ENCODE measurements around the gene GIPC1.
"Not testable (repeated sequence)": the region's sequence is repeated elsewhere in the genome, so short reads cannot be mapped to it uniquely, and the experiment has no call there.

Gene GIPC1

DNA sequence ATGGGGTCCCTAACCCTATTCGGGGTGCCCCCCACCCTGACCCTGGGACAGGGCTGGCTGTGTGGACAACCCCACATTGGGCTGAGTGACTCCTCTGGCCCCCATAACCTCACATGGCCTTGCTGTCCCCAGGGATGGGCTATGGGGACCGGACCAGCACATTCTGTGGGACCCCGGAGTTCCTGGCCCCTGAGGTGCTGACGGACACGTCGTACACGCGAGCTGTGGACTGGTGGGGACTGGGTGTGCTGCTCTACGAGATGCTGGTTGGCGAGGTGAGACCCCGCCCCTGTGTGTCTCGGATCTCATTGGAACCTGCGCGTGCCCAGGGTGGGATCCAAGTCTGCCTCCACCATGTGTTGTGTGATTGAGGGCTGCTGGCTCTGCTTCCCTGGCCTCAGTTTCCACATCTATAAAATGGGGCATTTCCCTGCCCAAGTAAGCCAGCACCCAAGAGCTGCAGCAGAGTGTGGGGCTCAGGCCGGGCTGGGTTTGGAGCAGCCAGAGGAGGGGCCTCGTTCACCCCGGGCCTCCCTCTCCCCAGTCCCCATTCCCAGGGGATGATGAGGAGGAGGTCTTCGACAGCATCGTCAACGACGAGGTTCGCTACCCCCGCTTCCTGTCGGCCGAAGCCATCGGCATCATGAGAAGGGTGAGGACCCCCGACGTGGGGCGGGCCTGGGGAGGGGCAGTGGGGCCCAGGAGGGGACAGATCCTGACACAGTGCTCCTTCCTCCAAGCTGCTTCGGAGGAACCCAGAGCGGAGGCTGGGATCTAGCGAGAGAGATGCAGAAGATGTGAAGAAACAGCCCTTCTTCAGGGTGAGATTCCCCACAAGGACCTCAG lies 25.7 kb downstream of the GIPC1 start:
- DNase-seq (ENCODE audit: low spot score), result no peak

GRCh38 chr19:14467816-14468215 lies 28.1 kb downstream of the GIPC1 start:
- DNase-seq (ENCODE audit: low spot score), result no peak

DNA sequence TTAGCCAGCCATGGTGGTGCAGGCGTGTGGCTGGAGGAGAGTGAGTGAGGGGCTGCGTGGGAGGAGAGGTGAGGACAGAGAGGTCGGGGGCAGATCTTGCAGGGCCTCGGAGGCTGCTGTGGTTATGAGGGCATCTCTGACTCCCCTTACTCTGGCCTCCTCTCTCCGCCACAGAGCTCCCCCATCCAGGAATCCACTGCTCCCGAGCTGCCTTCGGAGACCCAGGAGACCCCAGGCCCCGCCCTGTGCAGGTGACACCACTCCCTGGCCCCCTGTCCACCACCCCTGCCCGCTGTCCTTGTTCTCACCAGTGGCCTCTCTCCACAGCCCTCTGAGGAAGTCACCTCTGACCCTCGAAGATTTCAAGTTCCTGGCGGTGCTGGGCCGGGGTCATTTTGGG lies 28.5 kb downstream of the GIPC1 start:
- DNase-seq (ENCODE audit: low spot score), result no peak

DNA sequence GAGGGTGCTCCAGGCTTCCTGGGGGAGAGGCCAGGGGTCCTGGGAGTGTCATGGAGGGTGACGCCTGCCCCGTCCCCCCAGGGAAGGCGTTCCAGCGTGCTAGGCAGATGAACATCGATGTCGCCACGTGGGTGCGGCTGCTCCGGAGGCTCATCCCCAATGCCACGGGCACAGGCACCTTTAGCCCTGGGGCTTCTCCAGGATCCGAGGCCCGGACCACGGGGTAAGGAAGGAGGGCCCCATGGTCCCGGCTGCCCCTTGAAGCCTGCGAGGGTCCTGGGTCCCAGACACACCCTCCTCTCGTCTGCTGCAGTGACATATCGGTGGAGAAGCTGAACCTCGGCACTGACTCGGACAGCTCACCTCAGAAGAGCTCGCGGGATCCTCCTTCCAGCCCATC lies 32.2 kb downstream of the GIPC1 start:
- no peak for DNase-seq (ENCODE audit: low spot score)

GRCh38 chr19:14462401-14462800 lies 33.5 kb downstream of the GIPC1 start:
- not testable (repeated sequence) for DNase-seq (ENCODE audit: low spot score)

GRCh38 chr19:14460935-14461334 lies 35.0 kb downstream of the GIPC1 start:
- DNase-seq (ENCODE audit: low spot score), result no peak

GRCh38 chr19:14459703-14460102 lies 36.2 kb downstream of the GIPC1 start:
- no peak for DNase-seq (ENCODE audit: low spot score)

GRCh38 chr19:14452303-14452702 lies 43.6 kb downstream of the GIPC1 start:
- not testable (repeated sequence) for DNase-seq (ENCODE audit: low spot score)

- DNase-seq (ENCODE audit: low spot score), result no peak
Observed at GRCh38 chr19:14450876-14451275, 45.1 kb downstream of the GIPC1 start.

GRCh38 chr19:14450168-14450874 lies 45.6 kb downstream of the GIPC1 start:
- no peak for DNase-seq (ENCODE audit: low spot score)

DNA sequence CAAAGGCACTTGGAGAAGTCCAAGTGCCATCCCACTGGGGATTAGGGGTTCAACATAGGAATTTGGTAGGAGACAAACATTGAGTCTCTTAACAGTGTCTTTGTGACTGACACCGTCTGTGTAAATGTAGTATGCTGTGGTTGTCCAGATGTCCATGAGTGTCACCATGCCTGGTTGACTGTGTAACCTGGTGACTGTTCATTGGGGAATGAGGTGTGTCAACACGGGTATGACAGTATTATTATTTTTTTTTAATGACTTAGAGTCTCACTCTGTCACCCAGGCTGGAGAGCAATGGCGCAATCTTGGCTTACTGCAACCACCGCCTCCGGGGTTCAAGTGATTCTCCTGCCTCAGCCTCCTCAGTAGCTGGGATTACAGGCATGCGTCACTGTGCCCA lies 46.6 kb downstream of the GIPC1 start:
- DNase-seq (ENCODE audit: low spot score), result no peak

DNA sequence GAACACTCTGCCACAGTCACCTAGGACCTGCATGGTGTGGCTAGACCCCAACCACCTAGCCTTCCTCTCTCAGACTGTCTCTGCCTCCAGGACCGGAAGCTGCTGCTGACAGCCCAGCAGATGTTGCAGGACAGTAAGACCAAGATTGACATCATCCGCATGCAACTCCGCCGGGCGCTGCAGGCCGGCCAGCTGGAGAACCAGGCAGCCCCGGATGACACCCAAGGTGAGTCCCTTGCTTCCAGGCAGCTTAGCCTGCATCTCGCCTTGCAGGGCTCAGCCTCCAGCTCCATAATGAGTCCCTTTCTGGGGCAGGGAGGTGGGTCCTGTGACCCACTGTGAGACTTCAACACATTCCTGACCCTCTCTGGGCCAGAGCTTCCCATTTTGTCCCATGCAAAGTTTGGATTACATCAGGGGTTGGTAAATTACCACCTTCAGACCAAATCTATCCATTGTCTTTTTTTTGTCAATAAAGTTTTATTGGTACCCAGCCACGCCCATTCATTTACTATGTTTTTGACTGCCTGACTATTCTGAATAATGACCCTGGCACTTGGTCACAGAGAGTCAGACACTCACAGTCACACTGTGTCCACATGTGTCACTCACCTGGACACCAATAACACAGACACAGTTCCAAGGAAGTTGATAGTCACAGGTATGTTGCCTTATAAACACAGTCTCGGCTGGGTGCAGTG lies 49.4 kb downstream of the GIPC1 start:
- no peak for DNase-seq (ENCODE audit: low spot score)

DNA sequence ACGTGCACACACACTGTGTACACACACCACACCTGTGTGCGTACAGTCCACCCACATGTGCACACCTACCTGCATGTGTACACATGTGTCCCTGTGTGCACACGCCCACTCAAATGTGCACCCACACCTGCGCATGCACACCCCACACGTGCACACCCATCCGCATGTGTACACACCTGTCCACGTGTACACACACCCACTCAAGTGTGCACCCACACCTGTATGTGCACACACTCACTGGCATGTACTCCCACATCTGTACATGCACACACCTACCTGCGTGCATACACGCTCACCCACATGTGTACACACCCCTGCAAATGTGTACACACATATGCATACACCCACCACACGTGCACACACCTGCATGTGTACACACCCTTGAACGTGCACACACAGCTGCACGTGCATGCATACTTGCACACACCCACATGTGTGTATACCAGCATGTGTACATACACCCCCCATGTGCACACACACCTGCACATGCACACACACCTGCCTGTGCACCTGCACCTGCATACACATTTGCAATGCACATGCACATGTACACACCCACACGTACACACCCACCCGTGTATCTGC lies 52.2 kb downstream of the GIPC1 start:
- no peak for DNase-seq (ENCODE audit: low spot score)

DNA sequence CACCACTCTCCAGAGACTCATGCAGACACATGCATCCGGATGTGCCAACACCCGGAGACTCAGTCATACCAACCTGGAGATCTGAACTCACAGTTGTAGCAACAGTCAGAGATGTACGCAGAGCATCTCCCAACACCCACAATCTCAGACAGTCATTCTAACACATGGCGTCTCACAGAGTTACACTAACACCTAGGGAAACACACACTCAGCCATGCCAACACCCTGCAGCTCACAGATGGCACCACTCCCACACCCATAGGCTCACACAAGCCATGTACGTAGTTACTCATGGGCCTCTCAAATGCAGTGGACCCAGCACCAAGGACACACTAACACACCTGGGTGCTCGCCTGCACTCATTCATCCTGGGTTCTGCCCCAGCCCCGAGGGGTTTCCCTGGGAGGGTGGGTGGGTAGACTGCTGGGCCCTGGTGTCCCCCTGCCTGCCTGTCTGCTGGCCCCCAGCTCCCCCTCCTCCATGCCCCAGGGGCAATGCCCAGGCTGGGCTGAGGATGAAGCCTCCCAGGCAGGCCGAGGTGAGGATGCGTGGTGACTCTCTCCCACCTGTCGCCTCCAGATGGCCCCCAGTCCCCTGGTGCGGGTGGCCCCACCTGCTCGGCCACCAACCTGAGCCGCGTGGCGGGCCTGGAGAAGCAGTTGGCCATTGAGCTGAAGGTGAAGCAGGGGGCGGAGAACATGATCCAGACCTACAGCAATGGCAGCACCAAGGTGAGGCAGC lies 52.9 kb downstream of the GIPC1 start:
- DNase-seq (ENCODE audit: low spot score), result no peak

DNA sequence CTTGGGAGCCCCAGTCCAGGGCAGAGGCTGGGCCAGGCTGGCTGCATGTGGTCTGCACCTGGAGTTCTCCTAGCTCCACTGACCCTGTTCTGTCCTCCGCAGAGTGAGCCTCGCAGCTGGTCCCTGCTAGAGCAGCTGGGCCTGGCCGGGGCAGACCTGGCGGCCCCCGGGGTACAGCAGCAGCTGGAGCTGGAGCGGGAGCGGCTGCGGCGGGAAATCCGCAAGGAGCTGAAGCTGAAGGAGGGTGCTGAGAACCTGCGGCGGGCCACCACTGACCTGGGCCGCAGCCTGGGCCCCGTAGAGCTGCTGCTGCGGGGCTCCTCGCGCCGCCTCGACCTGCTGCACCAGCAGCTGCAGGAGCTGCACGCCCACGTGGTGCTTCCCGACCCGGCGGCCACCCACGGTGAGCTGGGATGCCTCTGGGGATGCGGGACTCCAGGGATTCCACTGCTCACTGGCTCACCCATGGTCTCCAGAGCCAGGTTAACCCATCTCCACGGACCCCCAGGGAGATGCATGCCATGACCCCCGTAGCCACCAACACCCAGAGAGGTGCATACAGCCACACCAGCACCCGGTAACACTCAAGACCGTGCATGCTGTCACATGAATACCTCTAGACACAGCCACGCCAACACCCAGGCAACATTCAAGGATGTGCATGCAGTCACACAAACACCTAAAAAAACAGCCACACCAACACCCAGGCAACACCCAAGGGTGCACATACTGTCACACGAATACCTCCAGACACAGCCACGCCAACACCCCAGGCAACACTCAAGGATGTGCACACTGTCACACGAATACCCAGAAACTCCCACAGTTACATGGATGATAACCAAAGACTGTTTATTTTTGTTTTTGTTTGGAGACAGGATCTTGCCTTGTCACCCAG lies 54.6 kb downstream of the GIPC1 start:
- no peak for DNase-seq (ENCODE audit: low spot score)

DNA sequence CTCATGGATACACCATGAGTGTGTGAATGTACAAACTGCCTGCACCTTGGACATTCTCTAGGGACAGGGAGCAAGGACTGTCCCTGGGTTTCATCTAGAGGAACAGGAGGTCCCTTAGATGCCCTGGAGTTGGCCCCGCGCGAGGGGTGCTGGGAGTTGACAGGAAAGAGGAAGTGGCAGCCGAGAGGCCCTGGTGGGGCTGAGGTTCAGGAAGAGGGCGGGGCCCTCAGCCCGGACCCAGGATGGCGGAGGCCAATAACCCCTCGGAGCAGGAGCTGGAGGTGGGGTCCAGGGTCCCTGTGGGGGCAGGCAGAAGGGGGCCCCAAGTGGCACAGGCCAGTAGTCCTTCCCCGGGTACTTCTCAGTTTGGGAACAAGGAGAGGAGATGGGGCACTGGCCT lies 55.9 kb downstream of the GIPC1 start:
- no peak for DNase-seq (ENCODE audit: low spot score)

DNA sequence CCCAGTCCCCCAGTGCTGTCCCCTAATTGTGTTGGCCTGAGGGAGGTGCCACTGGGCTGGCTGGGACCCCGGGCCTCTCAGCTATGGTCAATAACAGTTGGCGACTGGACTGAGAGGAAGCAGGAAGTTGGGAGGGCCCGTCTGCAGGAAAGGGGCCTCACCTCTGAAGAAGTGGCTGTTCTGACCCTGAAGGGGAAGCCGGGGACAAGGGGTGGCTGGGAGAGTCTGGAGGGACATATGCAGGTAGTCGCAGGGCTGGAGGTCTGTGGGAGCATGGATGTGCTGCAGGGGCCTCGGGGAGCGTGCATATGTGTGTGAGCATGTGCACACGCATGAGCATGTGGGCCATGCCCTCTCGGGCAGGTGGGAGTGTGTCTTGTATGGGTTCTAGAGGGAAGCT lies 56.9 kb downstream of the GIPC1 start:
- no peak for DNase-seq (ENCODE audit: low spot score)

- no peak for DNase-seq (ENCODE audit: low spot score)
Observed at GRCh38 chr19:14437578-14438140, 58.3 kb downstream of the GIPC1 start.

- DNase-seq (ENCODE audit: low spot score), result no peak
Observed at GRCh38 chr19:14435320-14436050, 60.4 kb downstream of the GIPC1 start.
